HPDE6-E6E7 (cell line): ENCODE data around the gene USE1.

Source experiments
- DNase-seq: peaks from one replicate; pipeline ENCODE4 v3.0.0; 2011; ENCODE audit warnings: missing footprints; ENCODE audit errors: extremely low spot score

The USE1 gene

DNA sequence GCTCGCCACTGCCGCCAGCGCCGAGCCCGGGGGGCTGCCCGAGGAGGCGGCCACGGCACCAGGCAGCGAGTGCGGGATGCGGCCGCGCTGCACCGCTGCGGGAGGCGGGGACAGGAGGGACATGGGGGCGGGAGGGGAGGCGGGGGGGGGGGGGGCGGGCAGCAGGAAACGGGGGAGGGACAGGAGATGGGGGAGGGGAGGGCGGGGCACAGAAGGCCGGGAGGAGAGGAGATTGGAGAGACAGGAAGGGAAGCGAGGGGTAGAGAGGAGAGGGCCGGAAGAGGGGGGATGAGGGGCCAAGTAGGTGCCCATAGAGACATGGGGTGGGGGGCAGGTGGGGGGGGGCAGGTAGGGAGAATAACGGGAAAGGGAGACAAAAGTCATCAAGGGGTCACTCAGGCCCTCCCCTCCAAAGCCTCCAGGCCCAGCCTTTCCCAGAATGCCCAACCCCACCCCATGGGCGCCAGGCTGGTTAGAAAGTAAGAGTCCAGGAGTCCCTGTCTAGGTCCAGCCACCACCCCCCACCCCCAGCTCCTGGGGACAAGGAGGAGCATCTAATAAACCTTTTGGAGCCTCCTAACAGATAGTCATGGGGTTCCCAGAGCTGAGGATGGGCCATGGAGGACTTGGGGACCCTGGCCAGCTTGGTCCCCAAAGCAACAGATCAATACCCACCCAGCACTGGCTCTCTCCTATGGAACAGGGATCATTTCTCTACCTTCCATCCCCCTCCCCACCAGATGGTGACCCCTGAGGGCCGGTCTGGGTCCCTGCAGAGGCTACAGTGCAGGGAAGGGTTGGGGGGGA lies 21.0 kb downstream of the USE1 start:
- DNase-seq, result no peak

DNA sequence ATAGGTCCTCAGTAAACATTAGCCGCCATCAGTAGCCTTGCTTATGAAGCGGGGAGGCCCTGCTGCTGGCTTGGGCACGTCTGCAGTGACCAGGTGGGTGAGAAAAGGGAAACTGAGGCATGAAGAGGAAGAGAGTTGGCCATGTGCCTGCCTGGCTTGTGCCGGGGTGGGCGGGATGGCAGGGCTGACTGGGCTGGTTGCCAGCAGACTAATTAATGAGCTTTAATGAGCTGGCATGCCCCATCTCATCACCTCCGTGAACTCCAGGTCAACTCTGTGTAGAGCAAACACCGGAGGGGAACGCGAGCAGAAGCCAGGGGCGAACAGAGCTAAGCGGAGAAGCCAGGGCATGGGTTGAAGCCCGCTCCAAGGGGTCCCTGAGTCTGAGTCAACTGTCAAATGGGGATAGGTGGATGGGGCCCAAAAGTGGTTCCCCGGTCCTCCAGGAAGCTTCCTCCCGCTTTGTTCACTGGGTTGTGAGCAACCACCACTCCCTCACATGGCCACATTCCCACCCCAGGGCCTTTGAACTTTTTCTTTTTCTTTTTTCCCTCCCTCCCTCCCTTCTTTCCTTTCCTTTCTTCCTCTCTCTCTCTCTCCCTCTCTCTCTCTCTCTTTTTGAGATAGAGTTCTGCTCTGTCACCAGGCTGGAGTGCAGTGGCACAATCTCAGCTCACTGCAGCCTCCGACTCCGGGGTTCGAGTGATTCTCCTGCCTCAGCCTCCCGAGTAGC lies 21.8 kb downstream of the USE1 start:
- DNase-seq, result no peak

DNA sequence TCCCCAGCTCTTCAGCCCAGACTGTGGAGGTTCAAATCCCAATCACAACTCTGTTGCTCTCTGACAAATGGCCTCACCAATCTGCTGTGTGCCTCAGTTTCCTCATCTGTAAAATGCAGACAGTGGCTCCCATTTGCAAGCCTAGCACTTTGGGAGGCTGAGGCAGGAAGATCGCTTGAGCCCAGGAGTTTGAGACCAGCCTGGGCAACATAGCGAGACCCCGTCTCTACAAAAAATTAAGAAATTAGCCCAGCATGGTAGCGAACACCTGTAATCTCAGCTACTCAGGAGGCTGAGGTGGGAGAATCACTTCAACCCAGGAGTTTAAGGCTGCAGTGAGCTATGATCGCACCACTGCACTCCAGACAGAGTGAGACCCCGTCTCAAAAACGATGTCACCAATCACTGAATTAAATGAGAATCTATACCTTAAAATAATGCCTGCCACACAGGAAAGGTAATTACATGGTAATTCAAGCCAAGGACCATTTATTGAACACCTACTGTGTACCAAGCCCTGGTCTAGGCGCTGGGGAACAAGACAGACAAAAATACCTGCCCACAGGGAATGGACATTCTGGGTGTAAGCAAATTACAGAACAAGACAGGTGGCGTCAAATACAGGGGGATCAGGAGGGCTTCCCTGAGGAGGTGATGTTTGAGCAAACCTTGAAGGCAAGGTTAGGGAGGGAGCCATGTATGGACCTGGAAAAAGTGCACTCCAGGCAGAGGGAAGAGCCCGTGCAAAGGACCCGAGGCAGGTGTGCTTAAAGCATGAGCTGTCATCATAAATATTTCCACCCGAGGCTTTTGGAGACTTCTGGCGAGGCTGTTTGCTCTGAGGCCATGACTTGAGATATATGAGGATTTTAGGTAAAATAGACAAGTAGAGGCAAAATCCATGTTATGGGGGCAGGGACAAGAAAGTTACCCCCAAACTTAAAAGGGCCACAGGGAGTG lies 22.9 kb downstream of the USE1 start:
- no peak for DNase-seq

DNA sequence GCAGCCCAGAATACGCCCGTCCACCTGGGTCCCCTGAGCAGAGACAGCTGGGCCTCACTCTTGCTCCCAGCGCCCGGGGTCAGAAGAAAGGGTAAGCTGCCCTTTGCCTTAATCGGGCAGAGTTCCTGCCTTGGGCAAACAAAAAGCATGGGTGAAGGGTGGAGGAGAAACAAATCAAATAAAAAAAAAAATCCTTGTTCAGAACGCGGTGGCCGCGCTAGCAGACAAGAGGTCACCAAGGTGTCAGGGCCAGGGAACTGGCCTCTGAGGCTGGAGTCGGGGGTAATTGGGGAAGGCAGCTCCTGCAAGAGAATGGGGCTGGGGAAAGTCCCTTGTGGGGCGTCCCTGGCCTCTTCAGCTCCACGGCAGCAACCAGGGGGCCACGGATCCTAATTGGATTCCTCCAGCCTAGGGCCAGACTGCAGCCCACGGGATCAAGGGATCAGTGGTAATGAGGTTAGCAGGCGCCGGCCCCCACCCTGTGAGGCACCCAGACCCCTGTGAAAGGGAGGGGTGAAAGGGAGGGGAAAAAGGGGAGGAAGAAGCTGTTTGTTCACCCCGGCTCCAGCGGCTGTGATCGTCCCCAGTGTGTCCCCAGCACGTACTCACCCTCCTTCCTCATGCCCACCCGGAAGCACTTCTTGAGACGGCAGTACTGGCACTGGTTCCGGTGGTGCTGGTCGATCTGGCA lies 25.1 kb downstream of the USE1 start:
- DNase-seq, result no peak

DNA sequence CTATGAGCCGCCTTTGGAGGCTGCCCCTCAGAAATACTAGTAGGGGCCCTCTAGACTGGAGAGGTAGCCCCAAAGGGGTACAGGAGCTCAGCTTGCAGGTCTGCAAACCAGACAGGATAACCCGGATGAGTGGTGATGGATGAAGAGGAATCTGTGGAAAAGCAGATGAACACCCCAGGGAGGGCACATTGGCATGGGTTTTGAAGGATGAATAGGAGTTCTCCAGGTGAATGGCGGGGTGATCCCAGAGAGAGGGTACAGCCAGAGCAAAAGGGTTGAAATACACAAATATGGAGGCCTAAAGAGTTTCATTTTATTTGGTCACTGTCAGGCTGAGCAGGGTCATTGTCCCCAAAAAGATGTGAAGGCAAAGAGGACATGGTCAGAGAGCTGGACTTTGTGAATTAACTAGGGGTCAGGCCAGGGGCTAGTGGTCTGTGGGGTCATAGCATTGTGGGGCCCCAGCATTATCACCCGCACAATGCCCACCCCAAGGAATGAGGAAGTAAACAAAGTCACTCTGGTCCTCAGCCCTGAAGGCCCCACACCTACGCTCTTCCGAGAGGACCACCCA lies 25.8 kb downstream of the USE1 start:
- DNase-seq, result no peak

DNA sequence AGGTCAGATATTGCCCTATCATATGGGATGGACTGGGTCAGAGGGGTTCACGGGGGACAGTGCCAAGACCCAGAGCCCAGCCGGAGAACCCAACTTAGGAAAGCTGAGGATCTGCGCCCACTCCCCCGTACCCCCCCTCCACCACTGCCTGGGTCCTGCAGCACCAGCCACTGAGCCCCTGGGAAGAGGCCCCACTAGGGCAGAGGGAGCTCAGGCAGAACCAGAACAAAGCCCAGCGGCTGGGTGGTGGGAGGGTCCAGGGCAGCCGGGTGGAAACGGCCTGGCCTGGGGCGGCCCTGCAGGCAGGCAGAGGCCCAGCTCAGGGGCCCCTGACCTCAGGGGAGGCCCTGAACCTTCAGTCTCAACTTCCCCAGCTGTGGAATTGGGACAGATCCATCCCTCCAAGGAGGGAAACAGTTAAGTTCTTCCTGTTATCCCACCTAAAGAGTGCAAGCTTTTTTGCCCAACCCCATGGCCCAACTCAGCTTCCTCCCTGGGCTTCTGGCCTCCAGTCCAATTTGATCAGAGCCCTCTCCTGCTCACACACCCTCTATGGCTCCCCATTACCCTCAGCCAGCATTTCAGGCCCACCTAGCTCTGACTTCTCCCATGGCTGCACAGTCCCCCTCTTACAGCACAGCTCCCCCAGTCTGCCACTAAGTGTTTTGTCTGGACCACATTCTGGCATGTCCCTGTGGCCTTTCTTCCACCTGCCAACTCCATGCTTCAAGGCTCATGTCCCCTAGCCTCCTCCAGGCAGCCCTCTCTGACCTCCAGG lies 27.5 kb downstream of the USE1 start:
- no peak for DNase-seq

DNA sequence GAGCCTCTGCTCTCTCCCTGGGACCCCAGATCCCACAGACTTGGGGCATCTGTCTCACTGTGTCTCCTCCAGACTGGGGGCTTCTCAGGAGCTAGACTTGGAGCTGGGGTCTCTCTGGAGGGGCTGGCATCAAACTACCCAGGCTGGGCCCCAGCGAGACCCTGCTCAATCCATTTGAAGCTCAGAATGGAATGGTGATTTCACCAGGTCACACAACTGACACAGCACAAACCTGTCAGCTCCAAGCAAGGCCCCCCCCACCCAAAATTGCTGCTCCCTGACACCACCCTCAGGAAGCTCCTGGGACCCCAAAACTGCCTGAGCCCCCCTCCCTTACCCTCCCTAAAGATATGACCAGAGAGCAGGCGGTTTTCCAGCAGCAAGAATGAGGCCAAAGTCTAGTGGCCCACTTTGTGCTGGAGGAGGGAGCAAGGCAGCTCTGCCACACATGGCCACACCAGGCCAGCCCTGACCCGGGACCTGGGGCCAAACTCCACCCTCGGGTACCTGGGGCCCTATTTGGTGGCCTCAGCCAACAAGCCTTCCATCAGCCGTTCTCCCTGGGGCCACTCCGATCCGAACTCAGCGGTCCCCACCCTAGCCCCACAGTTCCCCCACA lies 28.2 kb downstream of the USE1 start:
- no peak for DNase-seq

DNA sequence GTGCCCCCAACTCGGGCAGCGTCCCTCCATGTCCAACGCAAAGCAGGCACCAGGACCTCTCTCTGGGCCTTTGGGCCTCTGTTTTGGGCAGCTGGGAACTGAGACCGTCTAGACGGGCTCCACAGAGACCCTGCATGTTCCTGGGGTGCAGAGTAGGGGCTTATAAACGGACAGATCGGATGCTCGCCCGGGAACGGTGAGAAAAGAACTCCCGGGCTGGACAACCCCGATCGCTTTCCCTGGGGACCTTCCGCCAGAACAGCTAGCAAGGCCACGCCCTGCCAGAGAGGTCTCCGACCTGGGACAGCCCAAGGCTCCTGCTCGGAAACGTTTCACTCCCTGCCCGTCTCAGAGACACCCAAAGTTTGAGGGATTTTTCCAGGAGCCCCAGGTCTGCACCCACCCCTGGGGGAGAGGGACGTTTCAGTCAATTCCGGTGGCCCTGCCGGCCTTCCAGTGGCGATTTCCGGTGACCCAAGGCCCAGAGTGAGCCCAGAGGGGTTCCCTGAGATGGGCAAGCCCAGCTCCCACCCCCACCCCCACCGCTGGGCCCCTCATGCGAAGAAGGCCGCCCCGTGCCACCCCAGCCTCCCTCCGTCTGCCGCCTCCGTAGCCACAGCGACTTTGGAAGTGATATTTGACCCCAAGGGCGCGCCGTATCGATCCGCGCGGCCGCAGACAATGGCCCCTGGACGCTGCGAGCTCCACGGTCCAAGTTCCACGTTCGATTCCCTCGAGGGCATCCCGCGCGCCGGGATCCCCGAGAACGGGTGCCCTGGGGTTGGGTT lies 28.9 kb downstream of the USE1 start:
- no peak for DNase-seq

DNA sequence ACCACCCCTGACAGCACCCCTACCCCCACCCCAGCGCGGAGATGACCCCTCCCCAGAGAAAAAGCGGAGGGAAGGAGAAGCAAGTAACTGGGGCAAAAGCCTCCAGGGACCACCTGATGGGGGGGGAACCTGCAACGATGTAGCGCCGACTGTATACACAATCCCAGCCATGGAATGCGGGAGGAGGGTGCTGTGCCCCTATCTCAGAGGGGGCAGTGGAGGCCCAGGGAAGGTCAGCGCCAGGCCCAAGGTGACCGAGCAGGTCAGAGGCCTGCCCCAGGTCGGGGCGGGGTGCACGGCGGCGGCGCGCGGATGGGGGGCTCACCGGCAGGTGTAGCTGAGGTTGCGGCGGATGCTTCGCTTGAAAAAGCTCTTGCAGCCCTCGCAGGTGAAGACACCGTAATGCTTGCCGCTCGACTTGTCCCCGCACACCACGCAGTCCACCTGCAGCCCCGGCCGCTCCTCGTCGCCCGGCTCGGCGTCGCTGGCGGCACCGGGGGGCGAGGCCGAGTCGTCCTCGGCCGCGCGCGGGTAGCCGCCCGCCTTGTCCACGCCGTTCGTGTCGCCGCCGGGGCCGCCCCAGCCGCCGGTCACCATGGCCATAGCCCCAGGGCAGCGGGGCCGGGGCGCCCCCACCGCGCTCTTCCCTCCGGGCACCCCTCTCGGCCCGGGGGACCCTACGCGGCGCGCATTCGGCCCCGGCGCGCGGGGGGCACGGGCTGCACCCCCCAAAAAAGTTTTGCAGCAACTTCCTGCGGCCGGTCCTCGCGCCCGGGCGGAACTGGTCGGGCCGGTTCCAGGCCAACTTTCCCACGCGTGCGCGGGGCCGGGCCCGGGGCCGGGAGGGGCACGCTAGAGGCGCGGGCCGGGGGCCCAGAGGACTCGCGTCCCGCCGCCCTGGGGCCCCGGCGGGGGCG lies 29.7 kb downstream of the USE1 start:
- no peak for DNase-seq

DNA sequence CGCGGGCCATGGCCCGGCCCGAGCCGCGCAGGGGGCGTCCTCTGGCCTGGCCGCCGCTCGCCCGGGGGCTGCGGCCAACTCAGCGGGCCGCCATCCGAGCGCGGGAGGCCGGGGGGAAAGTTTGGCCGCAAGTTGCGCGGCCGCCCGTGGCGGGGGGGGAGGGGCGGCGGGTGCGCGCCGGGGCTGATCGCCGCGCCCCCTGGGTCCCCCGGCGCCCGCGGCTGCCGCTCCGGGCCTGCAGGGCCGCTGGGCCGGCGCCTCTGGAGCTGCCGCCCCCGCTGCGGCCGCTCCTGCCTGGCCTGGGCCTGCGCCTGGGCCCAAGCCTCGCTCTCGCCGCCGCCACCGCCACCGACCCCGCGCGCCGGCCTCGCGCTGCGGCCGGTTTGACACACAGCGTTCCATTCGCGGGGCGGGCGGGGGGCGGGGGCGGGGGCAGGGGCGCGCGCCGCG lies 30.4 kb downstream of the USE1 start, which contains the start of gene NR2F6:
TSS of gene NR2F6 (minus strand) at position 385 of the 450 bp plus-strand sequence. CDS start 699 bp downstream, outside the sequence.
- no peak for DNase-seq

DNA sequence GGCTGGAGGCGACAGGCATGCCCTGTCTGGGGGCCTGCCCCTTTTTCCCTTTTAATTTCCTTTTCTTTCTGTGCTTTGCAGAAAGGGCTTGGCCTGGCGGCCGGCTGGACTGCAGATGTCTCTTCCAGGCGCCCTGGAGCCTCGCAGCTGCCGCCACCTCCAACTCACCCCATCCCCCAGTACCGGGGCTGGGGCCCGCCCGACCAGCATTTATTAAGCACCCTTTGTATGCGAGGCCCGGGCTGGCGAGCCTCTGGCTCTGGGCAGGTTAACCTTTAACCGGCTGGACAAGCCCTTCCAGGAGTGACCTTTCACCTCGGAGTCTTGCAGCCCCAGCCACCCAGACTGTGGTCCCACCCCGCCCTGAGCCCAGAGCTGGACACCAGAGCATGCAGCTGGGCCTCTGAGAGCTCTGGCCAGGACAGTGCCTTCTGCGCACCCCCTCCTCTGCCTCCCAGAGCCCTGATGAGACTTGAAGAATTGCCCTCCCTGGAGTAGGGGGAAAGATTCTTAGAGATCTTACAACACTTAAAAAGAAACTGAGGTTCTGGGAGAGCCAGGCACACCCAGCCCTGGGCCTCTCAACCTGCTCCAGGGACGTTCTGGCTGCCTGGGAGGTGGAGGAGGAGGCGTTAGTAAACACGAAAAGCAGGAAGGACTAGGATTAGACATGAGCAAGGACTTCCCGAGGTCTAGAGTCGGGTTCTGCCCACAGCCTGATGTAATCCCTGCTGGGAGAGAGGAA lies 31.7 kb downstream of the USE1 start:
- DNase-seq, result no peak

DNA sequence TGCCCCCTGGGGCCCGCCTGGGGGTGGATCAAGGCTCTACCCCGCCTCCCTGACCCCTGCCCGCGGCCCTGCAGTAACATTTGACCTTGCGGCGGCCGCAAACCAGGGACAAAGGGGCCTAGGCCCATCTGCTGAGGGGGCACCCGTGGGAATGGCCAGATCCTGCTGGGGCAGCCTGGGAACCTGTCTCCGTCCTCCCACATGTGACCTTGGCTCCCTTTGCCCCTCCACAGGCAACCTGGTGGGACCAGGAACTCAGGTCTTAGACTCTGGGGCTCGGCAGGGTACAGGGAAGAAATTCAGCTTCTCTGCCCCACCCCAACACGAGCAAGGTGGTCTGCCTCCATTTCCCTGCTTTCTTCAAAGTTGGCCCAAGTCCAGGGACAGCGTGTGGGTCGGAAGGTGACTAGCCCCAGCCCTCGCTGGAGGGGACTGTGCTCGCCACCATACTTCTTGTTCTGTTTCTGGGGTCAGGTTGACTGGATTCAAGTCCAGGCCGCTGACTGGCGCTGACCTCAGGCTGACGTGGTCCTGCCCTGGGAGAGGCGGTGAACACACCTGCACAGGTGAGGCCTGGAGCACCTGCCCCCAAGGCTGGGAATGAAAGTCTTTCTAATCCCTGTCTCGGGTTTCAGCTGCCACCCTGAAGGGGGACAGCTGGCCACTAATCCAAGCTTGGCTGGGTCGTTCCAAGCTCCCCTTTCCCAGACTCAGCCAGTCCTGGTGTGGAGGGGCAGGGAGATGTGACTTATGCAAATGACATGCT lies 33.0 kb downstream of the USE1 start:
- DNase-seq, result no peak

DNA sequence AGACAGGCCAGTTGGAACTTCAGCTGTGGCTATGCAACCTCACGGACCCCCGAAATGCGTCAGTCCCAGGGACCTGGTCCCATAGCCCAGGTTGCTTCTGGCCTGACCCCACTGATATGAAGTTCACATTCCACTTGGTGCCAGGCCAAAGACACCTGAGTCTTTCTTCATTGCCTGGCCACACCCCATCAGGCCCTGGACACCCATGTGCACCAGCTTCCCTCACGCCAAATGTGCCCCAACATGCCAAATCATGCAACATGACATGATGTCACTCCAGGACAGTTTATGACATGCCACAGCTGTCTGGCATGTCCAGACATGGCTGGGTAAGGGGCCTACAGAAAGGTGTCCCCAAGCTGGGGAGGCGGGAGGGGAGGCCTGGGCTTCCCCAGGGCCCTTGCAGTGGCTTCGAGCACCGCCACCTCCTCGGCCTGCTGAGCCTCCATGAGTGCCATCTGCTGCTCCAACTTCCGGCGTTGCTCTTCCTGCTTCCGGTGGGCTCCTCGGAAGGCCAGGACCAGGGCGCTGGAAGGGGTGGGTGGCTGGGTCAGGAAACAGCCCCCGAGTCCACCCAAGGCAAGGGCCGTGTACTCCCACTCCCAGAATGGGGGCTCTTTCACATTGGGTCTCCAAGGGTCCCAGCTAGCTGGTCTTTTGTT lies 34.9 kb downstream of the USE1 start:
- no peak for DNase-seq

DNA sequence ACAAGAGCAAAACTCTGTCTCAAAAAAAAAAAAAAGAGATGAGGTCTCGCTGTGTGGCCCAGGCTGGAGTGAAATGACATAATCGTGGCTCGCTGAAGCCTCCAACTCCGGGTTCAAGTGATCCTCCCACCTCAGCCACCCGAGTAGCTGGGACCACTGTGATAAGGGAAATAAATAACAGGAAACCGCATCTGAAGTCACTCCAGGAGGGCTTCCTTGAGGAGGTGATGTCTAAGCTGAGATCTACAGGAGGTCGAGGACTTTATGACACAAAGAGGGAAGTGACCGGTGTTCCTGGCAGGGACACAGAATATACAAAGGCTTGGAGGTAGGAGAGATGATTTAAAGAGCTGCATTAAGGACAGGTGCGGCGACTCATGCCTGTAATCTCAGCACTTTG lies 39.5 kb downstream of the USE1 start:
- no peak for DNase-seq

DNA sequence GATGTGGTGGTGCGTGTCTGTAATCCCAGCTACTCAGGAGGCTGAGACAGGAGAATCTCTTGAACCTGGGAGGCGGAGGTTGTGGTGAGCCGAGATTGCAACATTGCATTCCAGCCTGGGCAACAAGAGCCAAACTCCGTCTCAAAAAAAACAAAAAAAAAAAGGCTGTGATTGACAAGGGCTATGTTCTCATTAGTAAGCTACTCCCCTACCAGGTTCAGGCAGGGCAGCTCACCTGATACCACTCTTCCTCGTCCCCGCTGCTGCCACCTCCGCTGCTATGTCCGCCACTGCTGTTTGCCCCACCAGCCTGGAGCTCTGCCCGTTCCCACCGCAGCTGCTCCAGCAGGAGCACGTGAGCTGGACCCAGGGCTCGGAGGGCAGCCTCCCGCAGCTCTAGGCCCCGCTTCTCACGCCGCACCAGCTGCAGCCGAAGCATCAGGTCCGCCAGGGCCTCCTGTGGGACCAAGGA lies 40.0 kb downstream of the USE1 start:
- no peak for DNase-seq

DNA sequence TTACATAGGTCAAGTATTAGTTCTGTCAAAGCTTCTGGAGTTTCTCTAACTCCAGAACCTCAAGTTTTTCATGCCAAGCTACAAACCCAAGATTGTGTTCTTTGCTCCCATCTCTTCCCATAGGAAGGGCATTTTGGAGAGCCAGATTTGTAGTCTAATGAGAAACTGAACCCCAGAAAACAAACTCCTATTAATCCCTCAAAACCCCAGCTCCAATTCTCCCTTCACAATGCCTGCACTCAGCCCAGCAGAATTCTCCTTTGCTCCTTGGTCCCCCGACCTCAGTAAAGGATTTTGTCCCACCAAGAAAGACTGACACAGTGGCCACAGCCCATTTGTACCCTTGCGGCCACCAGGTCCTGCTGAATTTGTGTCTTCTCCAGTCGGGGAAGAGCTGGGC lies 41.0 kb downstream of the USE1 start:
- DNase-seq, result no peak
